Measurements from ENCODE around the gene SLC30A2.
"Not testable (repeated sequence)": the region's sequence is repeated elsewhere in the genome, so short reads cannot be mapped to it uniquely, and the experiment has no call there.

SLC30A2 gene

DNA sequence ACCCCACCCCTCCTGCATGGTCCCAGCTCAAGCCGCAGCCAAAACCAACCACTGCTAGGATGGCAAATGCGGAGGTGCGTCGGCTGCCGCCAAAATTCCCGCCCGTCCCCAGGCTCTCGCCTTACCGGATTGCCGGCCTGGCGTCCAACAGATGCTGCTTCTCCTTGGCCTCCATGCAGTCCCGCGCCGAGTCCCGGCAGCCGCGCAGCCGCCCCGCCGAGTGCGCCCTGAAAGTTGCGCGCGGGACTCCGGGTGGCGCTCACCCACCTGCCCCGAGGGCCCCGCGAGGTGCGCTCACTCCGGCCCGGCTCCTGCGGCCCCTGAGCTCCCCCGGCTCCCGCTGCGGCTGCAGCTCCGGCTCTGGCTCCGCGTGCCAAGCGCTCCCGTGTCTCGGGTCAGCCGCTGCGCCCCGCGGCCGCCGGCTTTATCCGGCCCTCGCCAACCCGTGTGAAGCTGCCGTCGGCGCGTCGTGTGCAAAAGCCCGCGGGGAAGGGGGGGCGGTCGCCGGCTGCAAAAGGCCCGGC is at the start of gene SLC30A2:
Gene SLC30A2, minus strand, starts transcription at position 397 of the 524 bp plus-strand sequence. Its CDS starts 222 bp downstream, at position 175.
- no peak for DNase-seq (ENCODE audit: low read depth)

- DNase-seq (ENCODE audit: low read depth): no peak
These were observed 48.9 kb upstream of the SLC30A2 start for GRCh38 chr1:26094677-26095383.

GRCh38 chr1:26094076-26094669 is 48.3 kb upstream of the SLC30A2 start:
- DNase-seq (ENCODE audit: low read depth): no peak

DNA sequence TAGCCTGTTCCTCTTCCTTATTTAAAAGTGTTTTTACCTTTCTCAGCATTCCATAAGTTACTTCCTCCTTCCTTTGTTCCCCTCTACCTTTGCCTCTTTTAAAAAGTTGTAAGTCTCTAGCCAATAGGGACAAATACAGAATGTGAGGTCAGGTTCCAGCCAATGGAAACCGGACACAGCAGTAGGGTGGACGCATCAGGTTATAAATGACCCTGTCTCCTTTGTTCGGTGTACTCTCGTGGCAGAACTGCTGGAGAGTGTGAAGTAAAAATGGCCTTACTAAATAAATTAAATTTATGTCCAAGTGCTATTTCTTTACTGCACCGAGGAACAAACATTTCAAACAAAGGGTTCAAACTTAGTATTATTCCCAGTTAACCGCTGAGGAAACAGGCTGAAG is 47.7 kb upstream of the SLC30A2 start:
- not testable (repeated sequence) for DNase-seq (ENCODE audit: low read depth)

DNA sequence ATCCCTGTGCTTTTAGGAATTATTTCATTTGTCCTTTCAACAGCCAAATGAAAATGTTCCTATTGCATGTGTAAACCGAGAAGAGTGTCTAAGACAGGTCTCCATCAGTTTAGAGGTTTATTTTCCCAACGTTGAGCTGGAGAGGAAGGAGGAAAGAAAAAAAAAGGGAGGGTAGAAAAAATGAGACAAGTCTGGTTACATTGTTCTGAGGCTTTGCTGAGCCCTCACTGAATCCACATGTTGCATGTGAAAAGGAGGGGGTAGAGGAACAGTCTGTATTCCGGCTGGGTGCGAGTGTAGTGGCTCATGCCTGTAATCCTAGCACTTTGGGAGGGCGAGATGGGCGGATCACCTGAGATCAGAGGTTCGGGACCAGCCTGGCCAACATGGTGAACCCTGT is 46.5 kb upstream of the SLC30A2 start:
- no peak for DNase-seq (ENCODE audit: low read depth)

DNA sequence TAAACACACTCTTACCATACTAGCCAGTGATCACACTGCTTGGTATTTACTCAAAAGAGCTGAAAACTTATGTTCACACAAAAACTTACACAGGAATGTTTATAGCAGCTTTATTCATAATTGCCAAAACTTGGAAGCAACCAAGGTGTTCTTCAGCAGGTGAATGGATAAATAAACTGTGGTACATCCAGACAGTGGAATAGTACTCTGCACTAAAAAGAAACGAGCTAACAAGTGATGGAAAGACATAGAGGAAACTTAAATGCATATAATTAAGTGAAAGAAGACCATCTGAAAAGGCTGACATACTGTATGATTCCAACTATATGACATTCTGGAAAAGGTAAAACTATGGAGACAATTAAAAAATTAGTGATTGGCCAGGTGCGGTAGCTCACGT is 45.0 kb upstream of the SLC30A2 start:
- DNase-seq (ENCODE audit: low read depth): no peak

- DNase-seq (ENCODE audit: low read depth): no peak
These were observed 43.2 kb upstream of the SLC30A2 start for GRCh38 chr1:26089125-26089524.

GRCh38 chr1:26084844-26085243 is 38.9 kb upstream of the SLC30A2 start:
- DNase-seq (ENCODE audit: low read depth): no peak

GRCh38 chr1:26084091-26084561 is 38.2 kb upstream of the SLC30A2 start:
- DNase-seq (ENCODE audit: low read depth): no peak

DNA sequence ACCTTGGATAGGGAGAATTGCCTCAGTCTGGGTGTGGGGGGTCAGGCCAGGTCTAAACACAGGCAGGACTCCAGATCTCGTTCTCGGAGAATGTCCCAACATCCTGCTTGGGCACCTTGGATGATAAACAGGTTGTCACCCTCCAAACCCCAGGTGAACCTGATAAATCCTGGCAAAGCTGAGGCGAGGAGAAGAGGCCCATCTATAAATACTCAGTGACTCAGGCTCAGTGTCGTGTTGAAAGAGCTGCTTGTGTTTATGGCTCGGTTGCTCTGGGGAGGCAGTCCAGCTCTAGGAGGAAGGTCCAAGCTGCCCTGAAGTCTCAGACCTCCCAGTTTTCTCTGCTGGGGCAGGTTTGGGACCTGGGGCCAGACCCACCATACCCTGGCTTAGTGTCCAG is 37.3 kb upstream of the SLC30A2 start:
- DNase-seq (ENCODE audit: low read depth): peak; percentile 20

GRCh38 chr1:26082020-26082350 is 36.1 kb upstream of the SLC30A2 start:
- DNase-seq (ENCODE audit: low read depth): no peak

DNA sequence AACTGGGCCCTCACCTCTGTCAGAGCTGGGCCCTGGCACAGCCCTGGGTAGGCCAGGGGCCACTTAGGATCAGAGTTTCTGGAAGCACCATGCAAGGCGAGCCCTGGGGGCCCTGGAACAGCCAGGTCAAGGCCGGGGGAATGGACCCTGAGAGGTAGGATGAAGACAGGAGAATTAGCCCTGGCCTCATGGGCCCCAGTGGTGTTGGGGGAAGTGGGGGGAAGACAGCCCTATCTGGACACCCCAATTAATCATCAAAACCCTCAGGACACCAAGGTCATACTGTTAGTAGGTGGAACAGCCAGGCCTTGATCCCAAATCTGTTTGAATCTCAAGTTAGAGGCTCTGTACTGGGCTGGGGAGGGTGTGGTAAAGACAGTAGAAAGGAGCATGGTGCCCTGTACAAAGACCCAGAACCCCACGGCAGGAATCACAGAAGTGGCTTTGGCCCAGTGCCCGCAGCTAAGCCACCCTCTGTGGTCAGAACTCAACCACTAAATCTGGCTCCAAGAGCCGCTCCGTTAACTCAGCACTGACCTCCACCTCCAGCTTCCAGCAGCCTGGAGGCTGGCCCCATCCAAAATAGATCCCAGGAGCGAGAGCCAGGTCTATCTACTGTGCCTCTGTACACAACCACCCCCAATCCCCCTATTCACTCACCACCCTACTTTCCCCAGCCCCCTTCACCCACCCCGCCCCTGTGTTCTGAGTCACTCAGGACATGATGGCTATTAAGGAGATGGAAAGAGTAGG is 35.5 kb upstream of the SLC30A2 start:
- DNase-seq (ENCODE audit: low read depth): no peak

GRCh38 chr1:26079960-26080814 is 34.3 kb upstream of the SLC30A2 start:
- no peak for DNase-seq (ENCODE audit: low read depth)

GRCh38 chr1:26079178-26079563 is 33.3 kb upstream of the SLC30A2 start:
- DNase-seq (ENCODE audit: low read depth): no peak

DNA sequence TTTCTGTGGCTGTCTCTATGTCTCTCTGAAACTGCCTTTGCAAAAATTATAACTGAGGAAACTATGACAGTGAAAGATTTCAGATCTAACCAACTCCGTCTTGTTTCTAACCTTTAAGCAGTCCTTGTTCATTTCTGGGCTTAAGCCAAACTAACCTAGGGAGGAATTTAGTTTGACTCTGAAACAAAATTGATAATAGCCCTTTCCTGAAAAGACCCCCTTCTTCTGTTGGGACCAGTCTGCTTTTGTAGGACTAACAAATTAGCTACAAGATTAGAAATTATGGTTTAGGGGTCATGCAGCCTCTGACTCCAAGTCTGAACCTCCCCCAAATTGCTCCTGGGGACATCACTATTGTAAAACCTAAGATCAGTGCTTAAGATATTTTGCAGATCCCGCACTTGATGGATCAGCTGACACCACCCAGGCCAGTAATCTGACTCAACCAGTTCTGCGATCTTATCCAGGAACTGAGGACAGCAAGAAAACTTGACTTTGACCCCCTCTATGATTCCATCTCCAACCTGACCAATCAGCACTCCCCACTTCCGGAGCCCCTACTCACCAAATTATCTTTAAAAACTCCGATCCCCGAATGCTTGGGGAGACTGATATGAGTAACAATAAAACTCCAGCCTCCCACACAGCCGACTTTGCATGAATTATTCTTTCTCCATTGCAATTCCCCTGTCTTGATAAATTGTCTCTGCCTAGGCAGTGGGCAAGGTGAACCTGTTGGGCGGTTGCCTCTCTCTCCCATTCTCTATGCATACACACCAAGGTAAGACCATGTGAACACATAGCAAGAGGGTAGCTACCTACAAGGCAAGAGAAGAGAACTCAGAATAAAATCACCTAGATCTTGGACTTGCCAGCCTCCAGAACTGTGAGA is 32.6 kb upstream of the SLC30A2 start:
- DNase-seq (ENCODE audit: low read depth): no peak

DNA sequence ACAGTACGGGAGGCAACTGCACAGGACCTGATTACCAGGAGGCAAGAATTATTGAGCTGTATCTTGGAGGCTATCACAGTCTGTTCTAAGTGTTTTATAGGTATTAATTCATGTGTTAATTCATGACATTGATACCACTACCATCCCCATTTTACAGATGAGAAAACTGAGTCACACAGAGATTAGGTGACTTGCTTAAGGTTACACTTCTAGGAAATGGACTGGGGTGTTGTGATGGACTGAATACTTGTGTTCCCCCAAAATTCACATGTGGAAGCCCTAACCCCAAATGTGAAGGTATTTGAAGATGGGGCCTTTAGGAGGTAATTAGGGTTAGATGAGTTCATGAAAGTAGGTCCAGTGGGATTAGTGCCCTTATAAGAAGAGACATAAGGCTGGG is 31.6 kb upstream of the SLC30A2 start:
- no peak for DNase-seq (ENCODE audit: low read depth)

DNA sequence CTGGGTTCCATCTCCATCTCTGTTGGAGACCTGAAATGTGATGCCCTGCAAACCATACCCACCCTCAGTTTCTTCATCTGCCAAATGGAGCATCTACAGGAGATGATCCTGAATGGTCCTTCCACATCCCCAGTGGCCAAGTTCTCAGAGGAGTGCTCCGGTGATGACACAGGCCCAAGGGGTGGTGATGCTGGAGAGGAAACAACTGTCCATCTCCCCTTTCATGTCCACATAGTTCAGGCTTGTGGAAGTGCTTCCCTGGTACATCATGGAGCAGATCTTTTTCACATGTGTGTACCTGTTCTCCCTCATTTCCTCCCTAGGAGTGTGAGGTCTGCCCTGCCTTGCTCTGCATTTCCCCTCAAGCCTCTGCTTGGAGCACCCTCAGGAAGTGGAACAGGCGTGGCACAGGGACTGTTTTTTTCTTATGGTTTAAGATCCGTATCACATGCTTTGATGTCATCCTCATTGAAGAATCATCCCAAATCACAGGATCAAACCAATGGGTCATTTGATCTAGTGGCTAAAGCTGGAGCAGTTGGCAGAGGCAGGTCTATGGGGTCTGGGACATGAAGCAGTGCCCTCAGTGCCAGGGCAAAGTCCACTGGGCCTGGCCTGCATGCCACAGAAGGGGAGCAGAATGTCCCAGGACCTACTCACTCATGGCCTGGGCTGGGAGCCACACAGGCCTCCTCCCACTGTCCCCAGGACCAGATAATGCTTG is 29.7 kb upstream of the SLC30A2 start:
- DNase-seq (ENCODE audit: low read depth): no peak

GRCh38 chr1:26072305-26072704 is 26.4 kb upstream of the SLC30A2 start:
- no peak for DNase-seq (ENCODE audit: low read depth)

GRCh38 chr1:26070963-26071342 is 25.0 kb upstream of the SLC30A2 start:
- DNase-seq (ENCODE audit: low read depth): no peak

GRCh38 chr1:26070296-26070962 is 24.5 kb upstream of the SLC30A2 start:
- DNase-seq (ENCODE audit: low read depth): no peak

All from stromal cell of bone marrow (primary cell).